GM23248 (cell line): ENCODE results near the gene M1AP.

ENCODE experiments used
- EZH2 ChIP-seq: fragments of 200-600 bp; sonication (generic); IDR thresholded peaks from 2 replicates; pipeline ENCODE4 v1.6.1; 2018; ENCODE audit warnings: antibody characterized with exemption, mild to moderate bottlenecking; ENCODE audit not compliant: insufficient read depth, poor library complexity, severe bottlenecking
- EZH2phosphoT487 ChIP-seq: fragments of 200-600 bp; sonication (generic); IDR thresholded peaks from 2 replicates; pipeline ENCODE4 v1.6.1; 2018; ENCODE audit warnings: antibody characterized with exemption, moderate library complexity, mild to moderate bottlenecking, low read depth; ENCODE audit not compliant: insufficient read depth

- TF ChIP-seq EZH2phosphoT487 (no peak), EZH2 (no peak)
These were observed 44.7 kb downstream of the M1AP start for GRCh38 chr2:74603282-74604000.
